Measurements from ENCODE around the gene SYT15. TPM values are rescaled to one million over a fixed set of nuclear protein-coding genes. Genes with fewer than 3 reads are reported as not detected.

SYT15 gene
- total and polyA plus RNA-seq, 10 of the 15 experiments (the other 5 are each of a cell fraction or from before 2014, with no cell fraction given): 0.03 to 0.67 (median 0.15) TPM

DNA sequence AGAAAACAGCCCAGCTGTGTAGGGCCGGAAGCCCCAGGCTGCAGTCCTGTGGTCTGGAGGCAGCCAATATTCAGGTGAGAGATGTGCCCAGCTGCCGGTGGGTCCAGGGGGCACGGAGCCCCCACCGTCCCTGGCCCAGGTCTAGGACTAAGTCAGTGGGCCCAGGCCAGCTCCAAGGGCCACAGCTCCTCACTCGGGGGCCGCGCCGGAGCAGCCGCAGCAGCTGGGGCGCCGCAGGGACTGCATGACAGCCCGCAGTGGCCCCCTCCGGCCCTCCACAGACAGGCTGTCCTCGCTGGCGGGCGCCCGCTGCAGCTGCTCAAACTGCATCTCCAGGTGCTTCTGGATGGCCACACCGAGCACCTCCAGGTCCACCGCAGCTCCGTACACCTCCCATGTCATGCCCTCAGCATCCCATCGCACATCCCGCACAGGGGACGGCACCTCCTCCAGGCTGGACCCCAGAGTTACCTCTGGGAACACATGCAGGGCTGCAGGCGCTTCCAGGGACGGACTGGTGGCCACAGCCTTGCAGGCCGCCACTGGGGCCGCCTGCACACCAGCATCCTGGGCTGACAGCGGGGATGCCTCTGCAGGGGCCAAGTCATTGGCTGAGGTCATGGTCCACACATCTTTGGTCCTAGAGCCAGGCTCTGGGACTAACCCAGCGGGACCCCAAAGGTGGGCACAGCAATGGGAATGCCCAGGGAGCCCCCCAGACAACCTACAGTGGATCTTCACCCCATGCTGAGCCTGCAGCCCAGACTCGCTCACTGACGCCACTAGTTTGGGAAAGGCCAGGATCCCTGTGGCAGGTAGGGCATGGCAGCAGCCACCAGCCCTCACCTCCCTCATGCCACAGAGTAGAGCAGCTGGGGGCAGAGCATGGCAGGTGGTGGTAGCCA is 29.5 kb upstream of the SYT15 start:
- H3K36me3 ChIP-seq (ENCODE audit: control insufficient read depth in 2 of 2, insufficient read depth in 2 of 2, low read length in 1 of 2): no peaks in the 10 kb centered on the region
- no peak for ATAC-seq
- ChIA-PET RAD21 (ENCODE audit: unreplicated experiment) (no interaction called here), CTCF (no interaction called here), POLR2A (no interaction called here), SMC1A (ENCODE audit: uncharacterized antibody, unreplicated experiment) (no interaction called here)
- WGBS (ENCODE audit: insufficient coverage, insufficient replicate concordance, low lambda C conversion rate, missing lambda C conversion rate): 46% methylated on average over 31 of the region's 31 CpGs
- TF ChIP-seq ZZZ3 (IDR thresholded peaks at IDR 0.05; ENCODE audit: control insufficient read depth, insufficient read length, low read depth) (no peak), PKNOX1 (IDR thresholded peaks at IDR 0.05) (no peak), CTCF (IDR thresholded peaks at IDR 0.05 in 2 of 3, conservative IDR thresholded peaks at IDR 0.05 in 1 of 3; ENCODE audit: control insufficient read depth in 2 of 3, extremely low read depth in 1 of 3, insufficient read depth in 1 of 3, low read depth in 3 of 3, low read length in 3 of 3) (no peak), SIN3A (IDR thresholded peaks at IDR 0.05; ENCODE audit: low read depth, low read length) (no peak), YY1 (IDR thresholded peaks at IDR 0.05; ENCODE audit: low read depth, low read length) (no peak), MXI1 (IDR thresholded peaks at IDR 0.05; ENCODE audit: low read depth, low read length) (no peak), TAF1 (IDR thresholded peaks at IDR 0.05; ENCODE audit: borderline replicate concordance, low read depth, low read length) (no peak), ZSCAN29 (IDR thresholded peaks at IDR 0.05) (no peak), CBX3 (IDR thresholded peaks at IDR 0.05; ENCODE audit: borderline replicate concordance, low read depth) (no peak), ZNF217 (IDR thresholded peaks at IDR 0.05) (no peak), NFXL1 (IDR thresholded peaks at IDR 0.05; ENCODE audit: borderline replicate concordance) (no peak), SREBF2 (IDR thresholded peaks at IDR 0.05; ENCODE audit: low read length) (no peak), IKZF1 (conservative IDR thresholded peaks at IDR 0.05) (no peak), NR2C1 (IDR thresholded peaks at IDR 0.05) (no peak), RCOR1 (conservative IDR thresholded peaks at IDR 0.05; ENCODE audit: low read depth, low read length) (no peak), IRF5 (IDR thresholded peaks at IDR 0.05; ENCODE audit: borderline replicate concordance) (no peak), CBFB (IDR thresholded peaks at IDR 0.05; ENCODE audit: low read depth) (no peak), HCFC1 (IDR thresholded peaks at IDR 0.05; ENCODE audit: low read length) (no peak)
- H3K4me3 ChIP-seq: no peak overlapping the region
- intact Hi-C loops (cut with micrococcal nuclease; ENCODE audit: unreplicated experiment) (no loop called here), in situ Hi-C loops (cut with MboI) (no loop called here)
- no peak overlapping the region for H3K9ac ChIP-seq (ENCODE audit: control insufficient read depth, insufficient read depth, low read length)
- DNase-seq (ENCODE audit: low read depth, low spot score): no peak
- H4K20me1 ChIP-seq (ENCODE audit: control insufficient read depth, insufficient read depth): peaks cover 3% of the 10 kb centered on the region; the same call in 1 of the 2 replicates
- no peaks in the 10 kb centered on the region for H3K4me1 ChIP-seq (ENCODE audit: control insufficient read depth, insufficient read depth, low read length)
- H3K79me2 ChIP-seq (ENCODE audit: control insufficient read depth, insufficient read depth, low read length): no peaks in the 10 kb centered on the region
- no peak overlapping the region for H3K27ac ChIP-seq (ENCODE audit: control insufficient read depth, insufficient read depth)
- H3K27me3 ChIP-seq (replicated peaks in 1 of 2; ENCODE audit: control insufficient read depth in 2 of 2, insufficient read depth in 2 of 2, low read length in 1 of 2): peaks cover 2 to 3% of the 10 kb centered on the region in 2 experiments; a peak in 2 of 4 replicates
- H3K9me3 ChIP-seq (replicated peaks; ENCODE audit: control insufficient read depth, insufficient read depth, low read length): no peaks in the 10 kb centered on the region
- no TSS peak for BruUV-seq (replicated peaks)
- FAIRE-seq: no peak
- H3K4me2 ChIP-seq (ENCODE audit: control insufficient read depth, insufficient read depth): no peak overlapping the region
- no peak overlapping the region for H2AFZ ChIP-seq (ENCODE audit: control insufficient read depth, low read depth, low read length)
